Skeletal muscle tissue (tissue), 4 donors: ENCODE measurements around the gene MRPL10. TPM values are rescaled to one million over a fixed set of nuclear protein-coding genes. Genes with fewer than 3 reads are reported as not detected.
A peak's percentile ranks its signal among the peaks of the same experiment; 100 is the strongest.

Source experiments
- H3K27ac ChIP-seq: one replicate; pipeline ENCODE4 v1.7.0; 2013; ENCODE audit warnings: mild to moderate bottlenecking, low read depth, low read length, inconsistent platforms
- H3K27me3 ChIP-seq, 3 donors: one replicate each; pipeline ENCODE4 v1.7.0; 2013; ENCODE audit warnings: low read length in 3 of 3; ENCODE audit not compliant: control insufficient read depth in 3 of 3, insufficient read depth in 3 of 3
- H3K36me3 ChIP-seq, 3 donors: one replicate each; pipeline ENCODE4 v1.7.0; 2013; ENCODE audit warnings: low read length in 3 of 3; ENCODE audit not compliant: control insufficient read depth in 3 of 3, insufficient read depth in 3 of 3
- H3K4me1 ChIP-seq, 3 donors: one replicate each; pipeline ENCODE4 v1.7.0; 2013; ENCODE audit warnings: low read length in 3 of 3, mild to moderate bottlenecking in 3 of 3; ENCODE audit not compliant: control insufficient read depth in 3 of 3, insufficient read depth in 3 of 3
- H3K4me3 ChIP-seq, 3 donors: one replicate each; pipeline ENCODE4 v1.7.0; 2013; ENCODE audit warnings: low read length in 3 of 3
- H3K9ac ChIP-seq, 3 donors: one replicate each; pipeline ENCODE4 v1.7.0; 2013; ENCODE audit warnings: low read length in 3 of 3, mild to moderate bottlenecking in 3 of 3, moderate library complexity in 2 of 3, low read depth in 1 of 3
- H3K9me3 ChIP-seq, 3 donors: one replicate each; pipeline ENCODE4 v1.7.0; 2013; ENCODE audit warnings: low read length in 3 of 3; ENCODE audit not compliant: control insufficient read depth in 3 of 3
- total RNA-seq: library from RNA; depleted of rRNA; stranded (reverse); fragments of >200 nt; gene quantifications from one replicate; pipeline ENCODE4 v1.2.3, GENCODE V29; 2014
- donor health status: Osteomylitis.

Gene MRPL10
- total RNA-seq, 1 donor from 2014 or later: 19.8 TPM

- H3K4me1 ChIP-seq: peaks cover 13 to 59% (median 25%) of the 10 kb centered on the region in 3 donors
- no peak overlapping the region for H3K27ac ChIP-seq
- H3K9me3 ChIP-seq: no peaks in the 10 kb centered on the region
- H3K9ac ChIP-seq: no peak overlapping the region
- no peak overlapping the region for H3K4me3 ChIP-seq
- H3K27me3 ChIP-seq: no peaks in the 10 kb centered on the region
- peaks cover 53 to 79% (median 78%) of the 10 kb centered on the region in 3 donors for H3K36me3 ChIP-seq
Measured at GRCh38 chr17:47816111-47816735, 15.1 kb downstream of the MRPL10 start.

- H3K27me3 ChIP-seq: no peaks in the 10 kb centered on the region
- peaks cover 4 to 58% (median 16%) of the 10 kb centered on the region in 3 donors for H3K4me1 ChIP-seq
- peaks cover 57 to 84% (median 79%) of the 10 kb centered on the region in 3 donors for H3K36me3 ChIP-seq
- no peaks in the 10 kb centered on the region for H3K9me3 ChIP-seq
- H3K9ac ChIP-seq: no peak overlapping the region
- H3K4me3 ChIP-seq: no peak overlapping the region
- no peak overlapping the region for H3K27ac ChIP-seq
Measured at GRCh38 chr17:47815106-47815918, 16.0 kb downstream of the MRPL10 start.

DNA sequence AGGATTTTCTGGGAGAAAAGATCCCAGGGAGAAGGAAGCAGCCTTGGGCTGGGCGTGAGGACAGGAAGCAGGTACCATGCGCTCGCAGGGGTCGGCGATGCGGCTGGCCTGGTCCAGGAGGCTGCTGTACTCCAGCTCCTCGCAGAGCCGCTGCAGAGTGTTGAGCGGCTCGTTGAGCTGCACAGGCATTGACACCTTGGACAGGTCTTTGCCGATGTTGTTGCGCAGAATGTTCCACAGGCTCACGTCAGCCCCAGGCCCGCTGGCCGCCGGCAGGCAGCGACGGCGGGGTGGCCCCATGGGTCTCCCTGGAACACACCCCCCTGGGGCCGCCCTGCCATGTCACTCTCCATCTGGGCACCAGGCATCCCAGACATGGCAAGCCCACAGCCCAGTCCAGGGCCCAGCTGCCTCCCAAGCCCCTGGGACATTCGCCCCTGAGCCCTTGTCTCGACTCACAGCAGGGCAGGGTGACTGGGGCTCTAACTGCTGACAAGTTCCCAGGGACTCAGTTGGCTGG, 17.8 kb downstream of the MRPL10 start:
- H3K27ac ChIP-seq: no peak overlapping the region
- H3K9ac ChIP-seq: no peak overlapping the region
- no peaks in the 10 kb centered on the region for H3K9me3 ChIP-seq
- peaks cover 0 to 55% (median 11%) of the 10 kb centered on the region in 3 donors for H3K4me1 ChIP-seq
- H3K27me3 ChIP-seq: no peaks in the 10 kb centered on the region
- H3K4me3 ChIP-seq: no peak overlapping the region
- peaks cover 66 to 87% (median 80%) of the 10 kb centered on the region in 3 donors for H3K36me3 ChIP-seq

DNA sequence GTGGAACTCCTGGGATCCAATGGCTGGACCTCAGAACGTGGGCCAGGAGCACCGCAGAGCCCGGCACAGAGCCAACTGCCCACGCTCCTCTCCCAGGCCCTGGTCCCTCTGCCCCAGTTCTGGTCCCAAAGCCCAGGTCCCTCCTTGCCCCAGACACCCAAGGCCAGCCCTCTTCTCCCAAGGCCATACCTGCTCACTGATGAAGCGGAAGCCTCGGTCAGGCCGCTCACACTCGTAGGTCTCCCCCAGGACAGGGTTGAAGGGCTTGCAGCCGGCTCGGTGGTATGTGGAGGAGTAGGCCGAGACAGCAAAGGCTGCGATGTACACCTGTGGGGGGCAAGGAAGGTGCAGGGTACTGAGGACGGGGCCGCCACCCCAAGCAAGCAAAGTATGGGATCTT, 18.3 kb downstream of the MRPL10 start:
- H3K4me3 ChIP-seq: no peak overlapping the region
- H3K36me3 ChIP-seq: peaks cover 66 to 87% (median 80%) of the 10 kb centered on the region in 3 donors
- H3K4me1 ChIP-seq: peaks cover 0 to 55% (median 11%) of the 10 kb centered on the region in 3 donors
- no peaks in the 10 kb centered on the region for H3K9me3 ChIP-seq
- no peaks in the 10 kb centered on the region for H3K27me3 ChIP-seq
- H3K9ac ChIP-seq: no peak overlapping the region
- no peak overlapping the region for H3K27ac ChIP-seq

- no peaks in the 10 kb centered on the region for H3K27me3 ChIP-seq
- peak overlapping the region in 1 of 3 donors; percentile 5 for H3K9ac ChIP-seq
- H3K27ac ChIP-seq: no peak overlapping the region
- H3K4me1 ChIP-seq: peaks cover 5 to 56% (median 12%) of the 10 kb centered on the region in 3 donors
- H3K9me3 ChIP-seq: no peaks in the 10 kb centered on the region
- no peak overlapping the region for H3K4me3 ChIP-seq
- H3K36me3 ChIP-seq: peaks cover 65 to 88% (median 80%) of the 10 kb centered on the region in 3 donors
Measured at GRCh38 chr17:47812146-47812920, 19.0 kb downstream of the MRPL10 start.

DNA sequence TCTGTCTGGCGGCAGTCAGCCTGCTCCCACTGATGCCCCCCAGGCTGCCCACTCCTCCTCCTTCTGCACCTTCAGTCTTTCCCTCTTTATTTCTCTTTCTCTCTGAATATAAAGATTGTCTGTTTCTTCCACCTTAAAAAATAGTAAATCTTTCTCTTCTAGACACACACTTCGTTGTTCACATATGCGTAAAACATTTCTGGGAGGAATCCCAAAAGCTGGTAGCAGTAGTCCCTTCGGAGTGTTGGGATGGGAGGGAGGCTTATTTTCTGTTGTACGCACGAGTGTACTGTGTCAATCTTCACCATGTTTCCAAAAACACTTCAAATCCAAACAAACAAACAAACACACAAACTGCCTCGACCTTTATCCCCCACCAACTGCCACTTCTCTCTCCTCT, 19.6 kb downstream of the MRPL10 start:
- Histone ChIP-seq H3K36me3 (peaks cover 63 to 87% (median 78%) of the 10 kb centered on the region in 3 donors), H3K27me3 (no peaks in the 10 kb centered on the region), H3K27ac (peak overlapping the region; percentile 25), H3K4me3 (no peak overlapping the region), H3K9me3 (no peaks in the 10 kb centered on the region), H3K4me1 (peaks cover 11 to 63% (median 19%) of the 10 kb centered on the region in 3 donors), H3K9ac (peak overlapping the region in 2 of 3 donors; percentile 5 to 23)

DNA sequence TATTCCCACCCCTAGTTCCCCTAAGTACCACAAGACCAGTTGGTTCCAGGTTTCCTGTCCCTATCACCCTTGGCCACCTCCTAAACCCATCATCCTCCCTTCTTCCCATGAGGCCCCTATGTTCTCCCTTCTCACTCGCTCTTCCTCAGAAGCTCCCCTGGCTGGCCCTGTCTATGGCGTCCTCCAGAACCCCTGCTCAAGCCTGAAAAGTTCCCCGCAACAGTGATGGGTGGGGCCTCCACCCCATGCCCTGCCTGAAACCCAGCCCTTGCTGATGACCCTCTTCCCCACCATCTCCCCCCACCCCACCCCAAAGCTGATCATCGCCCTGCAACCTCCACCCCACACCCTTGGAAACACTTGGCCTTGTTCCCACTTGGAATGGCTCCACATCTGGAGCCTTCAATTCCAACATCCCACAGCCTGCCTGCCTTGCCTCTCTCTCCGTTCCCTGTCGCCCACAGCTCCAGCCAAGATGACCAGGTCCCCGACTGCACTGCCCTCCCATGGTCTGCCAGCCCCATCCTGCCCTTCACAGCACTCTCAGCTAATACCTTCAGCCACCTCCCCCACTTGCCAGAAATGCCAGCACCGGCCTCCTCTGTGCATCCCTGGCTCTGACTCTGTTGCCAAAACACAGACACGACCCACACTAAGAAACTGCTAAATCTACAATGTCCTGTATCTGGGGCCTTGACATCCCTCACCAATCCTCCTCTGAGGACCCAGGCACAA, 20.3 kb downstream of the MRPL10 start:
- H3K9ac ChIP-seq: peak overlapping the region in 1 of 3 donors; percentile 23
- no peaks in the 10 kb centered on the region for H3K9me3 ChIP-seq
- H3K27me3 ChIP-seq: no peaks in the 10 kb centered on the region
- H3K27ac ChIP-seq: peak overlapping the region; percentile 28
- H3K4me3 ChIP-seq: no peak overlapping the region
- H3K36me3 ChIP-seq: peaks cover 56 to 81% (median 71%) of the 10 kb centered on the region in 3 donors
- peaks cover 15 to 69% (median 20%) of the 10 kb centered on the region in 3 donors for H3K4me1 ChIP-seq

- Histone ChIP-seq H3K9me3 (no peaks in the 10 kb centered on the region), H3K4me1 (peaks cover 23 to 73% (median 24%) of the 10 kb centered on the region in 3 donors), H3K9ac (no peak overlapping the region), H3K27ac (peak overlapping the region; percentile 28), H3K4me3 (no peak overlapping the region), H3K36me3 (peaks cover 50 to 73% (median 64%) of the 10 kb centered on the region in 3 donors), H3K27me3 (no peaks in the 10 kb centered on the region)
Measured at GRCh38 chr17:47810200-47810821, 21.0 kb downstream of the MRPL10 start.
